Natural killer cell (primary cell): ENCODE results near the gene FLT1. TPM values are rescaled to one million over a fixed set of nuclear protein-coding genes. Genes with fewer than 3 reads are reported as not detected.

Experiments used
- ATAC-seq, 3 donors: fragments of 150-1000 bp in 2 of 3; fragments of 200-7000 bp in 1 of 3; cut with Tn5 transposase; 1 replicate in 1 of 3; 2 replicates in 2 of 3; pipeline ENCODE4 v1.10.0; 2021; ENCODE audit warnings: mild to moderate bottlenecking in 2 of 3, moderate library complexity in 2 of 3
- DNase-seq, 2 donors: peaks; one replicate each; pipeline versions ENCODE4 v3.0.0 to v3.0.0-alpha.2; 2013 to 2021; ENCODE audit warnings: mixed read lengths in 1 of 2
- H3K27ac ChIP-seq: one replicate; pipeline ENCODE4 v1.5.1; 2013; ENCODE audit warnings: mild to moderate bottlenecking, low read length
- H3K27me3 ChIP-seq: one replicate; pipeline ENCODE4 v1.6.1; 2013; ENCODE audit warnings: low read length; ENCODE audit not compliant: control insufficient read depth, insufficient read depth
- H3K36me3 ChIP-seq: one replicate; pipeline ENCODE4 v1.6.1; 2013; ENCODE audit warnings: low read length; ENCODE audit not compliant: control insufficient read depth, insufficient read depth
- H3K4me1 ChIP-seq: one replicate; pipeline ENCODE4 v1.6.1; 2013; ENCODE audit warnings: low read length; ENCODE audit not compliant: control insufficient read depth, insufficient read depth
- H3K4me3 ChIP-seq: one replicate; pipeline ENCODE4 v1.5.1; 2013; ENCODE audit warnings: low read length
- H3K9me3 ChIP-seq: one replicate; pipeline ENCODE4 v1.6.1; 2013; ENCODE audit warnings: low read length; ENCODE audit not compliant: control insufficient read depth, insufficient read depth
- H3K27ac Mint-ChIP-seq, 2 donors: one replicate each; pipeline ENCODE4 v1.8.0; 2022; ENCODE audit warnings: mild to moderate bottlenecking in 2 of 2, mixed read lengths in 2 of 2, moderate library complexity in 1 of 2
- H3K27me3 Mint-ChIP-seq, 2 donors: one replicate each; pipeline ENCODE4 v1.8.0; 2022; ENCODE audit warnings: low read depth in 2 of 2, mixed read lengths in 2 of 2
- H3K36me3 Mint-ChIP-seq: one replicate; pipeline ENCODE4 v1.8.0; 2022; ENCODE audit warnings: mixed read lengths
- H3K4me1 Mint-ChIP-seq, 2 donors: one replicate each; pipeline ENCODE4 v1.8.0; 2022; ENCODE audit warnings: mixed read lengths in 2 of 2
- H3K4me3 Mint-ChIP-seq: one replicate; pipeline ENCODE4 v1.8.0; 2022; ENCODE audit warnings: mild to moderate bottlenecking, moderate library complexity, mixed read lengths
- H3K9me3 Mint-ChIP-seq, 2 donors: one replicate each; pipeline ENCODE4 v1.8.0; 2022; ENCODE audit warnings: mixed read lengths in 2 of 2
- WGBS: methylation state at CpG from one replicate; pipeline ENCODE4 v1.1.7; 2013; ENCODE audit warnings: missing lambda C conversion rate; ENCODE audit not compliant: insufficient coverage; 5-methylcytosine and 5-hydroxymethylcytosine counted together
- intact Hi-C: fragments of 100-400 bp; cut with micrococcal nuclease; formaldehyde crosslinking; loops from one replicate; pipeline ENCODE4 v1.14.2; 2022
- total RNA-seq, 4 donors: library from RNA; stranded (reverse); fragments of 120-200 nt in 1 of 4; gene quantifications; one replicate each; pipeline versions ENCODE4 v1.2.3 to v1.2.4, GENCODE V29; 2013 to 2022
- TF ChIP-seq, protein P1 (sequence below): fragments of 200-600 bp; IDR thresholded peaks from one replicate; pipeline ENCODE4 v1.8.0; 2022; ENCODE audit warnings: antibody characterized with exemption

Gene FLT1
- total RNA-seq, 3 donors from 2014 or later (not counting 1 experiment from before 2014, with no cell fraction given) = 0.05 to 0.43 (median 0.07) TPM

DNA sequence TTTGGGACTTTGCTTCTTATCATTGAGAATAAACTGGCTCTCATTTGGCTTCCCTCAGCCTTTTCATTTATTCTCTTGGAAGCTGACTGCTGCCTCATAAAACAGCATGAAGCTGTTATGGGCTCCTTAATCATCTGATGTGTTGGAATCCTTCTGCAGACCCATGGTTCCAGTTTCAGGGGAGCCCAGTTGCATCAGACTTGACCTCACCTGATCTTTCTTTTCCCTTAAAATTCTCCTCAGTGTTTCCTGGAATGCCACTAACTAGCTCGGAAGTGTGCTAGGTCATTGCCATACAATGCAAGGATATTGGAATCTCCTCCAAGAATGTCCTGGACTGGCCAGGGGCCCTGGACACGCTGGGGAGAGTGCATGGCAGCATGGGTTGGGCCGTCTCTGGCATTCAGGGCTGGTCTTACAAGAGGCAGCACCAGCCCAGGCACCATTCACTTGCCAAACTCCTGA is 158.7 kb downstream of the FLT1 start:
- intact Hi-C loops = no loop called here
- Histone ChIP-seq H3K4me3 (no peak overlapping the region), H3K9me3 (no peaks in the 10 kb centered on the region), H3K4me1 (no peaks in the 10 kb centered on the region), H3K27me3 (no peaks in the 10 kb centered on the region), H3K27ac (no peak overlapping the region), H3K36me3 (no peaks in the 10 kb centered on the region)
- TF ChIP-seq, protein P1, sequence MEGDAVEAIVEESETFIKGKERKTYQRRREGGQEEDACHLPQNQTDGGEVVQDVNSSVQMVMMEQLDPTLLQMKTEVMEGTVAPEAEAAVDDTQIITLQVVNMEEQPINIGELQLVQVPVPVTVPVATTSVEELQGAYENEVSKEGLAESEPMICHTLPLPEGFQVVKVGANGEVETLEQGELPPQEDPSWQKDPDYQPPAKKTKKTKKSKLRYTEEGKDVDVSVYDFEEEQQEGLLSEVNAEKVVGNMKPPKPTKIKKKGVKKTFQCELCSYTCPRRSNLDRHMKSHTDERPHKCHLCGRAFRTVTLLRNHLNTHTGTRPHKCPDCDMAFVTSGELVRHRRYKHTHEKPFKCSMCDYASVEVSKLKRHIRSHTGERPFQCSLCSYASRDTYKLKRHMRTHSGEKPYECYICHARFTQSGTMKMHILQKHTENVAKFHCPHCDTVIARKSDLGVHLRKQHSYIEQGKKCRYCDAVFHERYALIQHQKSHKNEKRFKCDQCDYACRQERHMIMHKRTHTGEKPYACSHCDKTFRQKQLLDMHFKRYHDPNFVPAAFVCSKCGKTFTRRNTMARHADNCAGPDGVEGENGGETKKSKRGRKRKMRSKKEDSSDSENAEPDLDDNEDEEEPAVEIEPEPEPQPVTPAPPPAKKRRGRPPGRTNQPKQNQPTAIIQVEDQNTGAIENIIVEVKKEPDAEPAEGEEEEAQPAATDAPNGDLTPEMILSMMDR = no peak
- ATAC-seq (no peak), DNase-seq (no peak)
- Mint-ChIP-seq H3K36me3 (no peaks in the 10 kb centered on the region), H3K27ac (no peak overlapping the region), H3K4me3 (no peak overlapping the region), H3K9me3 (no peaks in the 10 kb centered on the region), H3K27me3 (peaks cover 10 to 38% of the 10 kb centered on the region in 2 donors), H3K4me1 (no peaks in the 10 kb centered on the region)
- 83% methylated on average over 3 of the region's 3 CpGs for WGBS

DNA sequence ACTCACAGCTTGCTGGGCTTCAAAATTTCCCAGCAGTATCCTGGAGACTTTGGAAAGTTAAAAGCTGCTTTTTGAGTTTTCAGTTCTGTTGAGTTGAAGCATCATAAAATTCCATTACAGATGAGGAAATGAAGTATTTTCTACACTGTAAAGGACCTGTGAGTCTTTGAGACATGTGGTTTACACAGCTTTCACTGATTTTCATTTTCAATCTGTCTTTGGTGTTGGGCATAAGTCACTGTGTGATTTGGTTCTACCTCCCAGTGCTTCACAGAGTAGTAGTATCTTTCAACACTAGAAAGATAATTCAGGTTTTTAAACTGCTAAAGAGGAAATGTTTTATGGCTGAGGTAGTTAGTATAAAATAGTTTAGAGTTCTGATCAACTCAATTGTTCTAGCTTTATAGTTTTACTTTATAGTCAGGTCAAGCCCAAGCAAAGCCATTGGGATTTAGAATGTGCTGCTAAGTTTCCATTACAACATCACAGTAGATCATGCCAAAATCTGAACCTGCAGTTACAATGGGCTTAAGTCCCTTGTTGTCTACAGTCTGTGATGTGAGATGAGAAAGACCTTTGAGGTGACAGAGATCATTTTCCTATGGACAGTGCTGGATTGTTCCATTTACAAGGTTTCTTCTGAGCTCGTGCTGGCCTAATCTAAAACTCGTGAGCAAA is 161.6 kb downstream of the FLT1 start:
- H3K9me3 Mint-ChIP-seq = no peaks in the 10 kb centered on the region
- no peak overlapping the region for H3K4me3 Mint-ChIP-seq
- Histone ChIP-seq H3K4me3 (no peak overlapping the region), H3K36me3 (no peaks in the 10 kb centered on the region), H3K27me3 (no peaks in the 10 kb centered on the region), H3K9me3 (no peaks in the 10 kb centered on the region), H3K4me1 (no peaks in the 10 kb centered on the region), H3K27ac (no peak overlapping the region)
- TF ChIP-seq, protein P1 = no peak
- no peak for ATAC-seq
- 88% methylated on average over 2 of the region's 2 CpGs for WGBS
- H3K4me1 Mint-ChIP-seq = no peaks in the 10 kb centered on the region
- H3K27ac Mint-ChIP-seq = no peak overlapping the region
- no peaks in the 10 kb centered on the region for H3K36me3 Mint-ChIP-seq
- intact Hi-C loops = no loop called here
- no peak for DNase-seq
- H3K27me3 Mint-ChIP-seq = peaks cover 4 to 33% of the 10 kb centered on the region in 2 donors

DNA sequence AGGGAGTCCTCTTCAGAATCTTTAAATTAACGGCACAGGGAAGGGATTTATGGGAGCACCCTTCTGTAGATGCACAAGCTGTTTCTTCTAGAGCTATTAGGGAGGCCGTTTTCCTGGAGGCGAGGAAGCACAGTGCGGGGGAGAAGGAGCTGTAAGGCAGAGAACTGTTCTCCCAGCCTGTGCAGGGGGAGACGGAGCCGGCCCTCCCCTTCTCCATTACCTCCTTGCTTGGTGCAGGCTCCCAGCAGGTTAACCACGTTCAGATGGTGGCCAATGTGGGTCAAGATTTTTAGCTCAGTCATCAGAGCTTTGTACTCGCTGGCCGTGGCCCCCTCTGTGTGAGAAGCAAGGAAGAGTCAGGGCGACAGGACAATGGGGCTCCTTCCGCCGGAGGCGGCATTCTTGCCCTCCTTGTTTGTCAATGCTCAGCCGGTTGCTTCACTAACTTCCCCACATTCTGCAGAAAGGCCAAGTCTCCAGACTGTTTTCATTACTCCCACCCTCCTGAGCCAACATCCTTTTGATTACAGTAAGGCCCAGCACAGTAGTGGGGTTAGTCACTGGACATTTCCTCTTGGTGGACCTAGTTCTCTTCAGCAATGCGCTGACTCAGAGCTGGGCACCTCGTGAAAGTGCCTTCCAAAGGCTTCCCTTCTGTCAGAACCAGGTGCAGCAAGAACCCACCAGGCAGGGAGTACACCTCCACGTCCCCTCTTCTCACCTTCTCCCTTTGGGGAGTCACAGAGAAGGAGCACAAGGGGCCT is 165.4 kb downstream of the FLT1 start:
- Mint-ChIP-seq H3K27me3 (peaks cover 0 to 12% of the 10 kb centered on the region in 2 donors), H3K4me1 (no peaks in the 10 kb centered on the region), H3K27ac (no peak overlapping the region), H3K4me3 (no peak overlapping the region), H3K9me3 (no peaks in the 10 kb centered on the region), H3K36me3 (no peaks in the 10 kb centered on the region)
- Histone ChIP-seq H3K4me1 (no peaks in the 10 kb centered on the region), H3K27ac (no peak overlapping the region), H3K27me3 (no peaks in the 10 kb centered on the region), H3K4me3 (no peak overlapping the region), H3K36me3 (no peaks in the 10 kb centered on the region), H3K9me3 (no peaks in the 10 kb centered on the region)
- no peak for ATAC-seq
- TF ChIP-seq, protein P1 = no peak
- DNase-seq = no peak
- intact Hi-C loops = no loop called here
- WGBS = 81% methylated on average over 17 of the region's 17 CpGs
